Hepatocyte (in vitro differentiated cells): ENCODE results near the gene SGPL1. TPM values are rescaled to one million over a fixed set of nuclear protein-coding genes. Genes with fewer than 3 reads are reported as not detected.

Experiments
- DNase-seq: peaks from one replicate; pipeline ENCODE4 v3.0.0-alpha.2; 2016; ENCODE audit warnings: low spot score
- H2AFZ ChIP-seq: fragments of 200-600 bp; sonication (generic); 2 replicates; pipeline ENCODE4 v1.6.0; 2016; ENCODE audit warnings: antibody characterized with exemption, mild to moderate bottlenecking
- H3K27ac ChIP-seq: fragments of 200-600 bp; sonication (generic); 2 replicates; pipeline ENCODE4 v1.5.1; 2016; ENCODE audit warnings: mild to moderate bottlenecking
- H3K27me3 ChIP-seq: fragments of 200-600 bp; sonication (generic); 2 replicates; pipeline ENCODE4 v1.6.1; 2016
- H3K36me3 ChIP-seq: fragments of 200-600 bp; sonication (generic); replicated peaks from 2 replicates; pipeline ENCODE4 v1.5.1; 2016; ENCODE audit warnings: low read depth; ENCODE audit not compliant: insufficient read depth
- H3K4me1 ChIP-seq: fragments of 200-600 bp; sonication (generic); 2 replicates; pipeline ENCODE4 v1.5.1; 2016; ENCODE audit warnings: mild to moderate bottlenecking, moderate library complexity; ENCODE audit not compliant: insufficient read depth
- H3K4me2 ChIP-seq: fragments of 200-600 bp; sonication (generic); 2 replicates; pipeline ENCODE4 v1.6.0; 2016
- H3K4me3 ChIP-seq: fragments of 200-600 bp; sonication (generic); 2 replicates; pipeline ENCODE4 v1.5.1; 2016; ENCODE audit warnings: mild to moderate bottlenecking
- H3K79me2 ChIP-seq: fragments of 200-600 bp; sonication (generic); 2 replicates; pipeline ENCODE4 v1.6.0; 2017; ENCODE audit warnings: mild to moderate bottlenecking
- H3K9me2 ChIP-seq: fragments of 200-600 bp; sonication (generic); replicated peaks from 2 replicates; pipeline ENCODE4 v1.6.0; 2017; ENCODE audit warnings: mild to moderate bottlenecking; ENCODE audit not compliant: insufficient read depth
- H3K9me3 ChIP-seq: fragments of 200-600 bp; sonication (generic); 2 replicates; pipeline ENCODE4 v1.5.1; 2016; ENCODE audit warnings: low read depth, mild to moderate bottlenecking
- H4K20me1 ChIP-seq: fragments of 200-600 bp; sonication (generic); 2 replicates; pipeline ENCODE4 v1.6.0; 2016; ENCODE audit warnings: mild to moderate bottlenecking; ENCODE audit not compliant: insufficient read depth, poor library complexity, severe bottlenecking
- CTCF ChIP-seq: fragments of 200-600 bp; sonication (generic); IDR thresholded peaks from 2 replicates; pipeline ENCODE4 v1.5.1; 2016; ENCODE audit warnings: antibody characterized with exemption, mild to moderate bottlenecking; ENCODE audit not compliant: poor library complexity
- EZH2 ChIP-seq: fragments of 200-600 bp; sonication (generic); IDR thresholded peaks from 2 replicates; pipeline ENCODE4 v1.6.1; 2016; ENCODE audit warnings: antibody characterized with exemption, mild to moderate bottlenecking, borderline replicate concordance
- EZH2phosphoT487 ChIP-seq: fragments of 200-600 bp; sonication (generic); IDR thresholded peaks from one replicate; pipeline ENCODE4 v1.6.1; 2018; ENCODE audit warnings: antibody characterized with exemption, mild to moderate bottlenecking, low read depth, moderate library complexity; ENCODE audit not compliant: unreplicated experiment, severe bottlenecking
- WGBS: methylation state at CpG from one replicate; pipeline ENCODE4 v1.1.6; 2016; ENCODE audit warnings: low lambda C conversion rate; ENCODE audit errors: missing lambda C conversion rate; 5-methylcytosine and 5-hydroxymethylcytosine counted together
- polyA plus RNA-seq: library from polyadenylated mRNA; unstranded; fragments of >200 nt; fragmentation: Nextera tagmentation; extraction: Ambion mirVana; gene quantifications from 2 replicates; pipeline ENCODE4 v1.2.1, GENCODE V29; 2016
- total RNA-seq: library from RNA; depleted of rRNA; stranded (reverse); fragments of >200 nt; gene quantifications from 2 replicates; pipeline ENCODE4 v1.2.3, GENCODE V29; 2014

Gene SGPL1
- total and polyA plus RNA-seq, 2 experiments from 2014 or later: 20.2 to 43.5 TPM

- H3K9me3 ChIP-seq: no peaks in the 10 kb centered on the region
- no peak overlapping the region for H2AFZ ChIP-seq
- H4K20me1 ChIP-seq: no peaks in the 10 kb centered on the region
- H3K27me3 ChIP-seq: no peaks in the 10 kb centered on the region
- WGBS: 83% methylated on average over 16 of the region's 16 CpGs
- H3K36me3 ChIP-seq: no peaks in the 10 kb centered on the region
- H3K4me2 ChIP-seq: no peak overlapping the region
- no peaks in the 10 kb centered on the region for H3K79me2 ChIP-seq
- H3K4me1 ChIP-seq: no peaks in the 10 kb centered on the region
- H3K9me2 ChIP-seq: no peaks in the 10 kb centered on the region
- no peak overlapping the region for H3K27ac ChIP-seq
- TF ChIP-seq CTCF: no peak
- no peak for TF ChIP-seq EZH2phosphoT487
- no peak for TF ChIP-seq EZH2
- H3K4me3 ChIP-seq: no peak overlapping the region
- no peak for DNase-seq
Measured at GRCh38 chr10:70907637-70908405, 92.1 kb downstream of the SGPL1 start.

GRCh38 chr10:70908406-70909296, 92.9 kb downstream of the SGPL1 start:
- no peak overlapping the region for H2AFZ ChIP-seq
- no peaks in the 10 kb centered on the region for H3K79me2 ChIP-seq
- TF ChIP-seq CTCF: no peak
- TF ChIP-seq EZH2: no peak
- TF ChIP-seq EZH2phosphoT487: no peak
- no peaks in the 10 kb centered on the region for H3K4me1 ChIP-seq
- no peak overlapping the region for H3K27ac ChIP-seq
- H3K27me3 ChIP-seq: no peaks in the 10 kb centered on the region
- WGBS: 86% methylated on average over 12 of the region's 12 CpGs
- H3K36me3 ChIP-seq: no peaks in the 10 kb centered on the region
- no peaks in the 10 kb centered on the region for H4K20me1 ChIP-seq
- no peak for DNase-seq
- H3K4me2 ChIP-seq: no peak overlapping the region
- no peak overlapping the region for H3K4me3 ChIP-seq
- H3K9me3 ChIP-seq: no peaks in the 10 kb centered on the region
- no peaks in the 10 kb centered on the region for H3K9me2 ChIP-seq

- Histone ChIP-seq H3K4me2 (no peak overlapping the region), H3K4me3 (no peak overlapping the region), H3K27me3 (no peaks in the 10 kb centered on the region), H3K36me3 (no peaks in the 10 kb centered on the region), H3K27ac (no peak overlapping the region), H4K20me1 (no peaks in the 10 kb centered on the region), H2AFZ (no peak overlapping the region), H3K79me2 (no peaks in the 10 kb centered on the region), H3K4me1 (no peaks in the 10 kb centered on the region), H3K9me3 (no peaks in the 10 kb centered on the region), H3K9me2 (no peaks in the 10 kb centered on the region)
- DNase-seq: no peak
- TF ChIP-seq EZH2 (no peak), EZH2phosphoT487 (no peak), CTCF (no peak)
- WGBS: 92% methylated on average over 9 of the region's 9 CpGs
Measured at GRCh38 chr10:70909326-70909935, 93.7 kb downstream of the SGPL1 start.
